HG03378 (cell line): ENCODE data around the gene TRAPPC3L.

Source experiments
- ATAC-seq: cut with Tn5 transposase; IDR thresholded peaks from one replicate; pipeline ENCODE4 v1.9.1; 2021; ENCODE audit warnings: mild to moderate bottlenecking, moderate library complexity; ENCODE audit not compliant: unreplicated experiment

The TRAPPC3L gene

DNA sequence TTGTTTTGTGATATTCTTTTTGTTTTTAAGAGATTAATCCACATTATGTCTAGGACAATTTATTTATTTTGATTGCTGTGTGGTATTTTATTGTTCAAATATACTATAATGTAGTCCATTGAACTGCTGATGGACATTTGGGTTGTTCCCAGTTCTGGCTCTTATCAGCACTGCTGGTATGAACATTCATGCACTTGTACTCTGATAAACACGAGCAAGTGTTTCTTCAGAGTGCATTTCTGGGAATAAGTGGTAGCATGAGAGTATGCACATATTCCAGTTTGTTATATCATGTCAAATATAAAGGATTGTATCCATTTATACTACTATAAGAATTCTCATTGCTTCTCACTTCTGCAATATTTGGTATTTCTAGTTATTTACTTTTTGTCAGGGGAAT lies 77.2 kb downstream of the TRAPPC3L start:
- ATAC-seq: no peak

GRCh38 chr6:116467514-116467913 lies 78.0 kb downstream of the TRAPPC3L start:
- ATAC-seq: no peak

DNA sequence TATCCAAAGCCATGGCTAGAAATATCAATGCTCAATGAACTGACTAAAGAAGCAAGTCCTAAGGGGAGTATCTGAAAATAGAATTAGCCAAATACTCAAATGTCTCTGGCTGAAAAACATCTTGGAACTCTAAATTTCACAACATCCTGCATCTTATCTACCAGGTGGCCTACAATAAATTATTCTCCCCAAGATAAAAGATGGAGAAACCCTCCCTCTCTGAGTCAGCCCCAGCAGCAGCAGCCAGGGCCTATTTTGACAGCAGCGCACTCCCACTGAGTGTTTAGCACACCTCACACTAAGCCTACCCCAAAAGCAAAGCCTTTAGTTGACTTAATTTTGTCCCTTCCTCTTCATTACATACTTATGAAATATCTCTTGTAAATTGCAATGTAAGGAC lies 78.4 kb downstream of the TRAPPC3L start:
- ATAC-seq: no peak

DNA sequence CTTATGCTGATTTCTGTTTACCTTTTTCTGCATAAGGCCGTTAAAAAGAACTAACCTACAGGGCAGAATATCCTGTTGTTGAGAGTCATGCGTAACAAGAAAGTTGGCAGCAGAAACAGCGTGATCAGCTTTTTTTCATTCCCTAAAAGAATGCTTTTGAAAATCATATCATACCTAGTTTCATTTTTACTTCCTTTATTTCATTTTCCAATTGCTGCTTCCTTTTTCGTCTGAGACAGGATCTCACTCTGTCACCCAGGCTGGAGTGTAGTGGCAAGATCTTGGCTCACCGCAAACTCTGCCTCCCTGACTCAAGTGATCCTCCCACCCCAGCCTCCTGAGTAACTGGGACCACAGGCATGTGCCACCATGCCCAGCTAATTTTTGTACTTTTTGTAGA lies 80.2 kb downstream of the TRAPPC3L start:
- ATAC-seq: no peak

DNA sequence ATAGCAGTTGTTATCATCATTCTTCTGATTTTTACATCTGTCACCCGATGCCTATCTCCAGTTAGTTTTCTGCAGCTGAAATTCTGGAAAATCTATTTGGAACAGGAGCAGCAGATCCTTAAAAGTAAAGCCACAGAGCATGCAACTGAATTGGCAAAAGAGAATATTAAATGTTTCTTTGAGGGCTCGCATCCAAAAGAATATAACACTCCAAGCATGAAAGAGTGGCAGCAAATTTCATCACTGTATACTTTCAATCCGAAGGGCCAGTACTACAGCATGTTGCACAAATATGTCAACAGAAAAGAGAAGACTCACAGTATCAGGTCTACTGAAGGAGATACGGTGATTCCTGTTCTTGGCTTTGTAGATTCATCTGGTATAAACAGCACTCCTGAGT lies 82.2 kb downstream of the TRAPPC3L start:
- ATAC-seq: no peak

GRCh38 chr6:116461932-116462885 lies 83.3 kb downstream of the TRAPPC3L start:
- ATAC-seq: peak; percentile 65

GRCh38 chr6:116461331-116461931 lies 84.1 kb downstream of the TRAPPC3L start, which contains the start of gene CALHM6:
Gene CALHM6 (plus strand): TSS chr6:116461375. CDS start chr6:116461930, 555 bp downstream.
- peak; percentile 11 for ATAC-seq

DNA sequence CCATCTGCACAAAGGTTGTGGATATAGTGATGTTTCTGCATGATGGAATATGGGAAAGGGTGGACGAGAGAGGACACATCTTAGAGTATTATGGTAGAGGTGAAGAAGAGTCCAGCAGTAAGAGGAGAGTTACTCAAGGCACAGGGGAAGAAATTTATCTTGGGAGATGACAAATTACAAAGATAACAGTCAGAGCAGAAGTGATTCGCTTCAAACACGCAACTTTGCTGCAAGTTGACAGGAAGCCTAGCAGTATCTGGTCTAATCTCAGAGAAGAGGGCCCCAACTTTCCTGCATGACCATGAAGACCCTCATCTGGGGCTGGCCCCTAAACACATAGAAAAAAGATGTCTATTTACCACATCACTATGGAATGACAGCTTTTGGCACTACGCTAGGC lies 85.6 kb downstream of the TRAPPC3L start:
- no peak for ATAC-seq

DNA sequence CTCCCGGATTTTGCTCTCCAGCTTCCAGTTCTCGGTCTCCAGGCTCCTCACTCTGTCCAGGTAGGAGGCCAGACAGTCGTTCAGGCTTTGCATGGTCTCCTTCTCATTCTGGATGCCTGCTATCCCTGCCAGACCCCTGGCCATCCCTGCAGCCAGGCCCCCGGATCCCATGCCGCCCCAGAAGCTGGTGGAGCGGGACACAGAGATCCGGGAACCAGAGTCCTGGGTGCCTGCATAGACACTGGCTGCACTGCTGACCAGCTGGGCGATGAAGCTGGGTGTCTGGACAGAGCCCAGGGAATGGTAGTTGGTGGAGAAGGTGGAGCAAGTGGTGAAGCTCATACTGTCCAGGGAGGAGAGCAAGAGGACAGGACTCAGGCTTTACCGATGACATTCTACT lies 87.2 kb downstream of the TRAPPC3L start:
- ATAC-seq: no peak

DNA sequence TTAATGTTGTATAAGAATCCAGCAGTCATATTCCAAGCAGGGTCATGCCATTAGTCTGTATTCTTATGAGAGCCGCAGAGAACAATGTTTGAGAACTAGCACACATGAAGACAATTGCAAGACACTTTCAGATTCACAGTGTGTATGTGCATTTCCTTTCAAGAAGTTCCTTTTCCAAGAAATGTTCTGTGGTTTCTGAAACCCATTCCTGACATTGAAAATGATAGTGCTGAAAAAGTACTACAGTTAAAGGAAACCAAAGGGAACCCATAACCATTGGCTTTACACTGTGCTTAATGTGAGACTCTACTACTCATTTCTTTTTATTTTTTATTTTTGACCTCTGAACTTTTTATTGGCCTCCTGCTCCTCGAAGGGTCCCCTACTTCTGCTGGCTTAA lies 88.6 kb downstream of the TRAPPC3L start:
- ATAC-seq: no peak

GRCh38 chr6:116456106-116456505 lies 89.4 kb downstream of the TRAPPC3L start:
- no peak for ATAC-seq

GRCh38 chr6:116452531-116452930 lies 93.0 kb downstream of the TRAPPC3L start:
- ATAC-seq: no peak

DNA sequence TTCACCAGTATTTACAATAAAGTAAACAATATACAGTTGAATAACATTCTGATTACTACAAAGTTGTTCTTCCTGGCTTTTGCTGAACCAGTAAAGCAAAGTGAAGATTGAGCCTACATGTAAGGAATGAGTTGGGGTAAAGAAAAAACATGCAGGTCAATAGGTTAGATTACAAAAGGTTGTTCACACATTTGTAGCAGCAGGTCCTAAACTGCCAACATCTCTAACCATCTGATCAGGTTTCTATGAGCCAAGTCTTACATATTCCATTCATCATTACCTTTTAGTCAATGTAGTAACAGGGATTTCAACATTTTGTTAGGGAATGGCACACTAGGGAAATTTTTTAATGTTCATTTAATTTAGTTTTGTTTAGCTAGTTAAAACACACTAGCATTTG lies 93.6 kb downstream of the TRAPPC3L start:
- ATAC-seq: no peak

- peak; percentile 89 for ATAC-seq
These were observed 94.4 kb downstream of the TRAPPC3L start for GRCh38 chr6:116450769-116451740.

GRCh38 chr6:116450185-116450710 lies 95.2 kb downstream of the TRAPPC3L start:
- ATAC-seq: no peak

GRCh38 chr6:116449565-116449964 lies 95.9 kb downstream of the TRAPPC3L start:
- no peak for ATAC-seq

DNA sequence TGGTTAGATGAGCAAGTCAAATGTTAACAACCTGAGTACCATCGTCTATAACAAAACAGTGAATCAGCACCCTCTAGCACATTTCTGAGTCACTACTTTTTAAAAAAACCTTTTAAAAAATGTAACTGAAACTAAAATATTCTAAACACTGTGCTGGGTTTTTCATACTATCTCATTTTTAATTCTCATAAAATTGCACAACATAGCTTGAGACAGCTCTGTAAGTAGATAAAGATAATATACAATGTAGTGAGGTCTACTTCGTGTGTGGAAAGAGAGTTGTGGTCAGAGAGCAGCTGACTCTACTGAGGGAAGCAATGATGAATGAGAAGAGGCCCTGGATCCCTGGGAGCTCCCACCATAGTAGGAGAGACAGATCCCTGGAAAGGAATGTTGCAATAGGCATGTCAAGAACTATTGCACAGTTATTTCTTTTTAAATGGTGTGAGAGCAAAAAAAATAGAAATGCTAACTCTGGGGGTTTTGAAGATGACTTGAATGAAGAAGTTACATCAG lies 97.9 kb downstream of the TRAPPC3L start:
- no peak for ATAC-seq

DNA sequence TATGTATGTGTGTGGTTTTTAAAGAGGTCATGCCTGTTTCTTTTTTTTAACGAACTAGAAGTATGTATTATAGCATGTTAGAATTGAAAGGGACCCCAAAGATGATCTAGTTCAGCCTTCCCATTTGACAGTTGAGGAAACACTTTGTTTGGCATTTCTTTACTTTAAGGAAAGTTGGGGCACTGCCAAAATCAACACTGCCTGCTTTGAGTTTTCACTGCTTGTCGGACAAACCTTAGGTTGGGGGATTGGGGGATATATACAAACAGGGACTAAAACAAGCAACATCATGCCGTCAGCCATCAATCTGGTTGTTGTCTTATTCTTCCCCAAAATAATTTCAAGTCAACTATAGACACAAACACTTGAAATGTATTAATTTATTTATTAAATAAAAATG lies 98.4 kb downstream of the TRAPPC3L start:
- ATAC-seq: no peak

- ATAC-seq: no peak
These were observed 99.1 kb downstream of the TRAPPC3L start for GRCh38 chr6:116446399-116446798.

- ATAC-seq: no peak
These were observed 100.4 kb downstream of the TRAPPC3L start for GRCh38 chr6:116445102-116445501.
